ENCODE measurements around the gene ASB10.

The ASB10 gene

DNA sequence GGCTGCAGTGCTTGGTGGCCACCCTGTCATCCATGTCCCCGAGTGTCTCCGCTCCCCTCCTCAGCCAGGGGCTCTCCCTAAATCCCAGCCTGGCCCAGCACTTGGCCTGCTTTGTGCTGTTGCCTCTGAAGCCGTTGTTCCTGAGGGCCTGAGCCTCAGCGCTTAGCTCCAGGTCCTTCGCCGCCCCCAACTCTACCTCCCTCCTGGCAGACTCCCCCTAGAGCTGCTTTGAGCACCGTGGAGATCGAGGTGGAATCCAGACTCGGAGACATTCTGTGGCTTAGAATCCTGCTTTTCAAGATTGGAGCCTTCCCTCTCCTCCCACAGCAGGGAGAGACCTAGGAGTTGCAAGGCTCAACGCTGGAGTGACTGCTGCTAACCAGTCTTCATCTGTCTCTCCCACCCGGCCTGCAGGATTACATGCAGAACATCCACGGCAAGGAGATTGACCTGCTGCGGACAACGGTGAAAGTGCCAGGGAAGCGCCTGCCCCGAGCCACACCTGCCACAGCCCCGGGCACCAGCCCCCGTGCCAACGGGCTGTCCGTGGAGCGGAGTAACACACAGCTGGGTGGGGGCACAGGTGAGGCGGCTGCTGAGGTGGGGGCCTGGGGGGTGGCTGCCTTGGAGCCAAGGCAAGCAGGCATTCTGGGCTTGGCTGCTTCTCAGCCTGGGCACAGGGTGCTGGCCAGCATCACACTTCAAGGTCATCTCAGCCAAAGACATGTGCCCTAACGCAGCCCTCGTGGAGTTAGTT, 52.9 kb downstream of the ASB10 start:
- TF ChIP-seq, protein P1, sequence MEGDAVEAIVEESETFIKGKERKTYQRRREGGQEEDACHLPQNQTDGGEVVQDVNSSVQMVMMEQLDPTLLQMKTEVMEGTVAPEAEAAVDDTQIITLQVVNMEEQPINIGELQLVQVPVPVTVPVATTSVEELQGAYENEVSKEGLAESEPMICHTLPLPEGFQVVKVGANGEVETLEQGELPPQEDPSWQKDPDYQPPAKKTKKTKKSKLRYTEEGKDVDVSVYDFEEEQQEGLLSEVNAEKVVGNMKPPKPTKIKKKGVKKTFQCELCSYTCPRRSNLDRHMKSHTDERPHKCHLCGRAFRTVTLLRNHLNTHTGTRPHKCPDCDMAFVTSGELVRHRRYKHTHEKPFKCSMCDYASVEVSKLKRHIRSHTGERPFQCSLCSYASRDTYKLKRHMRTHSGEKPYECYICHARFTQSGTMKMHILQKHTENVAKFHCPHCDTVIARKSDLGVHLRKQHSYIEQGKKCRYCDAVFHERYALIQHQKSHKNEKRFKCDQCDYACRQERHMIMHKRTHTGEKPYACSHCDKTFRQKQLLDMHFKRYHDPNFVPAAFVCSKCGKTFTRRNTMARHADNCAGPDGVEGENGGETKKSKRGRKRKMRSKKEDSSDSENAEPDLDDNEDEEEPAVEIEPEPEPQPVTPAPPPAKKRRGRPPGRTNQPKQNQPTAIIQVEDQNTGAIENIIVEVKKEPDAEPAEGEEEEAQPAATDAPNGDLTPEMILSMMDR (IDR thresholded peaks at IDR 0.05; ENCODE audit: low read depth, low read length) = no peak
- no peak for DNase-seq (ENCODE audit: extremely low read depth, low read depth)

DNA sequence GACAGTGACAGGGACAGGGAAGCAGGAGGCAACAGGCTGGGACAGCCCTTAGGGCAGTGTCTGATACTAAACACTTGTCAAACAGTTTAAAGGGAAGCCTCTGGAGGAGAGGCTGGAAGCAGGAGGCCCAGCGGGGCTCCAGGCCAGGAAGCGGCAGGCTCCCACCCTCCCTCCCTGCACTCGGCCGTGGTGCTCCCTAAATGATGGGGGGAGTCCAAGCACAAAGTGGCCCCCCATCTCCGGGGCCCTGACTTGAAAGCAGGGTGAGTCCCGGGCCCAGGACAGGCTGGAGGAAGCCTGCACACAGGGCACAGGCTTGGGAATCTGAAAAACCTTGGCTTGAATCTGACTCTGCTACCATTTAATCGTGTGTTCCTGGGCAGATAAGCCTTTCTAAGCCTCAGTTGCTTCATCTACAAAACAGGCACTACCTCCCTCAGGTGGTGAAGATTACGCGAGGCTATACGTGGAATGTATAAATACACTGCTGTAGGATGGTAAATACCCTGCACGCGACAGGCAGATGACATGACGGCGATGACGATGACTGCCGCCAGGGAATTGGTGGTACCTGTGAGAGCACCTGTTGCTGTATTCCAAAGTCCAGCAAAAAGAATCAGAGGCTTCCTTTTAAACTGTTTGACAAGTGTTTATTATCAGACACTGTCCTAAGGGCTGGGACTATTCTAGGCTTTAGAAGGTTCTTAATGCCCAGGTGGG, 53.6 kb downstream of the ASB10 start:
- no peak for DNase-seq (ENCODE audit: extremely low read depth, low read depth)
- TF ChIP-seq, protein P1 (IDR thresholded peaks at IDR 0.05; ENCODE audit: low read depth, low read length) = no peak

DNA sequence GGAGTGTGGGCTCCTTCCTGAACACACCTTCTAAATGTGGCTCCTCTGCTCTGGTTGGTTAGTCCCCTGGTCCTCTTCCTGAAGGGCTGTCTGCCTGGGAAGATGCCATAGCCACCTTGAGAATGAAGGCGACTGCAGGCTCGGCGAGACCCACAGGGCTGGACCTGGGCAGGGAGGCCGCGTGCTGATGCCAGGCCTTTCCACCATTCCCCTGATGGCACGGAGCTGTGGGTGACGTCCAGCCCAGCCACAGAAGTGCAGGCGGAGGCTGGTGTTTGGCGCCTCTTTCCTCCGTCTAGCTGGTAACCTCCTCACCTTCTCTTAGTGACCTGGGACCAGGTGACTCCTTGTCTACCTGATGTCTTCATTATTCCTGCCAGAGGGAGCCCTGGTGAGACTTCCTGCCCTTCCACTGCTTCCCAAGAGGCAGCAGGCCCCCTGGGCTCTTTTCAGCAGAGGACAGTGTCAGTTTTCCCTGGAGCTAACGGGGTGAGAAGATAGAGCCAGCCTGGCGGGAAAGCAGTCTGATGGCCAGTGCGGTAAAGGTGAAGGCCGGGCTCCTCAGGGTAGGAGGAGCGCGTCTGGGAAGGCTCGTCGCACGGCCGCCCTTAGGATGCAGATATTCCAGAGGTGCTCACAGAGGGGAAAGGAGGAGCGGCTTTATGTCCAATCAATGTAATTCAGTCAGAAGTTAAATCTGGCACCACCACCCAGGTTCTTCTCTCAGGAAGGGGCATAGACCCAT, 54.4 kb downstream of the ASB10 start:
- no peak for DNase-seq (ENCODE audit: extremely low read depth, low read depth)
- TF ChIP-seq, protein P1 (IDR thresholded peaks at IDR 0.05; ENCODE audit: low read depth, low read length) = no peak

DNA sequence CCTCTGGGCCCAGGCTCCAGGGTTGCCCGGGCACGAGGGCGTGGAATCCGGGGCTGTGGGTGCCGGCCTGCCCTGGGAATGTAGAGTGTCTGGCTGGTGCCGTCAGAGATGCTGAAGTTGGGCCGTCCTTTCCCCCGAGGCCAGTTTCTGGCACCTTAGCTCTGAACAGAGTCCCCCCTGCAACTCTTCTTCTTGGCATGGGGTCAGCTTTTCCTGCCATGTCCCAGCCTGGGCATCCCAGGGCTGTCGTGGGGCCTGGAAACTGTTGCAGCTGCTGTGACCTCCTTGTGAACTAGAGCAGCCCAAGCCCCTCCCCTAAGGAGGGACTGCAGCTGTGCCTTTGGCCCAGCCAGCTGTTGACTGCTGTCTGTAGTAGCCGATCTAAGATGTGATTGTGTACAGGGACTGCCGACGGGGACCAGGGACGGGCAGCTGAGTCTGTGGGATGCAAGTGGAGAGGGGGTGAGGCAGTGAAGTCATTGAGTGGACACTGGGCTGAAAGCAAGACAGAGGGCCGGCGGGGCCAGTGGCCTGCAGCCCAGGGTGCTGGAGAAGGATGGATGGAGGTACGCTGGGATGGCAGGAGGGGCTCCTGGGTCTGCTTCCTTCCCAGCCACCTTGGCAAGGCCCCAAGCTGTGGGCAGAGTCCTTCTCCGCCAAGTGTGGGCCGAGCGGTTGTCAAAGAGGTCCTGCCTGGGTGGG, 55.3 kb downstream of the ASB10 start:
- TF ChIP-seq, protein P1 (IDR thresholded peaks at IDR 0.05; ENCODE audit: low read depth, low read length) = no peak

DNA sequence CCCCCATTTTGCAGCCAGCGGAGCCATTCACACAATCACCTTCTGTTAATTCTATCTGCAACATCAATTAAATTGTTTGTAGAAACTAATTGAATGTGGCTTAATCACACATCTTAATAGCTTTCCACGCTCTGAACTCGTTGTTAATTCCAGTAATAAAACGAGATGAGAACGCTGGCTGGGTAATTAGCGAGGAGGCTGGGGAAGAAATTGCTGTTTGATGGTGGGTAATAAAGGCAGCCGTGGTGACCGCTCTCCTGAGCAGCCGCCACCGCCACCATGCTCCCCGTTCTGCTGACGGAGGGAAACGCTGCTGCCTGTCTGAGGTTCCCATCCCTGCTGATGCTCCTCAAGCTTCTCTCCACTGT, 55.8 kb downstream of the ASB10 start:
- TF ChIP-seq, protein P1 (IDR thresholded peaks at IDR 0.05; ENCODE audit: low read depth, low read length) = no peak
- DNase-seq (ENCODE audit: extremely low read depth, low read depth) = no peak

More for the DNA sequence above, 55.3 kb downstream of the ASB10 start:
- no peak for DNase-seq (ENCODE audit: extremely low read depth, low read depth)

DNA sequence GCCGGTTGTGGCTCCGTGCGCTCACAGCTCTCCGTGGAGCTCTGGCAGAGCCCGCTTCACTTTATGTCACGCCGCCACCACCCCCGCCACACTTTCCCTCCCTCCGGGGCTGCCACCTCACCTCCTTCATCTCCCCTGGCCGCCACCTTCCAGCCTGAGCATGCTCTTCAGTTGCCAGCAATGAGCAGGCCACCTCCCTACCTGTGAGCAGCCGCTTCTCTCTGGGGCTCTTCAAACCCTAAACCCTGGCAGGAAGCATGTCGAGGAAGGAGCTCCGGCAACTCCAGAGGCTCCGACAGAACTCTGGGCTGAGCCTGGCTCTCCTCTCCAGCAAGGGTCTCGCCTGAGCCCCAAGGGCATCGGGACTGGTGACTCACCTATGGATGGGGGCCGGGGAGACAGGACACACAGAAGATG, 56.3 kb downstream of the ASB10 start:
- DNase-seq (ENCODE audit: extremely low read depth, low read depth) = no peak
- TF ChIP-seq, protein P1 (IDR thresholded peaks at IDR 0.05; ENCODE audit: low read depth, low read length) = no peak
